Measurements from ENCODE around the gene HSPB3.
"Not testable (repeated sequence)": the region's sequence is repeated elsewhere in the genome, so short reads cannot be mapped to it uniquely, and the experiment has no call there.

Gene HSPB3, protein sequence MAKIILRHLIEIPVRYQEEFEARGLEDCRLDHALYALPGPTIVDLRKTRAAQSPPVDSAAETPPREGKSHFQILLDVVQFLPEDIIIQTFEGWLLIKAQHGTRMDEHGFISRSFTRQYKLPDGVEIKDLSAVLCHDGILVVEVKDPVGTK

DNA sequence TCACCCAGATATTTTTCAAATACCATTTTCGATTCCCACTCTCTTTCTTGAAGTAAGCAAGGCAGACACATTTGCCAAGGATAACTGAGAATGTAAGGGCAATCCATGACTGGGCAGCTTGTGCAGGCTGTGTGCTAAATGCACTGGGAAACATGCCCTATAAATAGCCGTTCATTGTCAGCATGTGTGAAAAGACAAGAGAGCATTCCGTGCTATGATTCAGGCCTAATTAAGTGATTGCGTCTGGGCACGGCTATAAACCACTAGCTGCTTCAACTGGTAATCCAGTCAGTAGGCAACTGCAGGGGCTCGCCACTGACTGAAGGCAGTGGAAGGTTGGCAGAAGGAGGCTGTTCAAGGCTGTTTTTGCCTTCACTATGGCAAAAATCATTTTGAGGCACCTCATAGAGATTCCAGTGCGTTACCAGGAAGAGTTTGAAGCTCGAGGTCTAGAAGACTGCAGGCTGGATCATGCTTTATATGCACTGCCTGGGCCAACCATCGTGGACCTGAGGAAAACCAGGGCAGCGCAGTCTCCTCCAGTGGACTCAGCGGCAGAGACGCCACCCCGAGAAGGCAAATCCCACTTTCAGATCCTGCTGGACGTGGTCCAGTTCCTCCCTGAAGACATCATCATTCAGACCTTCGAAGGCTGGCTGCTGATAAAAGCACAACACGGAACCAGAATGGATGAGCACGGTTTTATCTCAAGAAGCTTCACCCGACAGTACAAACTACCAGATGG lies at the start of gene HSPB3:
TSS of gene HSPB3 (plus strand) at position 287 of the 745 bp plus-strand sequence. CDS start at position 378, 91 bp downstream.
- TF ChIP-seq, protein P1, sequence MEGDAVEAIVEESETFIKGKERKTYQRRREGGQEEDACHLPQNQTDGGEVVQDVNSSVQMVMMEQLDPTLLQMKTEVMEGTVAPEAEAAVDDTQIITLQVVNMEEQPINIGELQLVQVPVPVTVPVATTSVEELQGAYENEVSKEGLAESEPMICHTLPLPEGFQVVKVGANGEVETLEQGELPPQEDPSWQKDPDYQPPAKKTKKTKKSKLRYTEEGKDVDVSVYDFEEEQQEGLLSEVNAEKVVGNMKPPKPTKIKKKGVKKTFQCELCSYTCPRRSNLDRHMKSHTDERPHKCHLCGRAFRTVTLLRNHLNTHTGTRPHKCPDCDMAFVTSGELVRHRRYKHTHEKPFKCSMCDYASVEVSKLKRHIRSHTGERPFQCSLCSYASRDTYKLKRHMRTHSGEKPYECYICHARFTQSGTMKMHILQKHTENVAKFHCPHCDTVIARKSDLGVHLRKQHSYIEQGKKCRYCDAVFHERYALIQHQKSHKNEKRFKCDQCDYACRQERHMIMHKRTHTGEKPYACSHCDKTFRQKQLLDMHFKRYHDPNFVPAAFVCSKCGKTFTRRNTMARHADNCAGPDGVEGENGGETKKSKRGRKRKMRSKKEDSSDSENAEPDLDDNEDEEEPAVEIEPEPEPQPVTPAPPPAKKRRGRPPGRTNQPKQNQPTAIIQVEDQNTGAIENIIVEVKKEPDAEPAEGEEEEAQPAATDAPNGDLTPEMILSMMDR (IDR thresholded peaks at IDR 0.05; ENCODE audit: low read depth, low read length), result no peak
- no peak within 1 kb of the TSS for H3K4me3 ChIP-seq (ENCODE audit: low read depth, low read length)
- in situ Hi-C loops (cut with HindIII; ENCODE audit: low sequenced_read_pairs), result no loop called here
- DNase-seq (ENCODE audit: low read depth, low spot score), result peak; percentile 23

DNA sequence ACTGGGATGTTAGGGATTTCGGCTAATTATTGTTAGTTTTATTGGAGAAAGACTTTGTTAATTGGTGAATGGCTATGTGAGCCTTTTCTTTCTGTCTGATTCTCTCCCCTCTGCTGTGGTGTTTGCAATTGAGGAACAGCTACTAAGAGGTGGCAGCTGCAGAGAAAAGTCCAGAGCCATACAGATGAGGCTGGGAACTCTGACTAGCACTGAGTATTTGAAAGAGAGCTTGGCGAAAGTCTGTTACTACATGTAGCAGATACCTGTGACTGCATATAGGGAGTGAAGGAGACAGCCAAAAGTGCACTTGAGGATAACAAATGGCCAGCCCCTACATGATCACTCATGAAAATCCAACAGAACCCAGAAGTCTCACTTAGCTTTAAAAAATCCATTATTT lies 44.3 kb upstream of the HSPB3 start:
- H3K4me3 ChIP-seq (ENCODE audit: low read depth, low read length), result no peak overlapping the region
- TF ChIP-seq, protein P1 (IDR thresholded peaks at IDR 0.05; ENCODE audit: low read depth, low read length), result no peak
- in situ Hi-C loops (cut with HindIII; ENCODE audit: low sequenced_read_pairs), result no loop called here
- no peak for DNase-seq (ENCODE audit: low read depth, low spot score)

DNA sequence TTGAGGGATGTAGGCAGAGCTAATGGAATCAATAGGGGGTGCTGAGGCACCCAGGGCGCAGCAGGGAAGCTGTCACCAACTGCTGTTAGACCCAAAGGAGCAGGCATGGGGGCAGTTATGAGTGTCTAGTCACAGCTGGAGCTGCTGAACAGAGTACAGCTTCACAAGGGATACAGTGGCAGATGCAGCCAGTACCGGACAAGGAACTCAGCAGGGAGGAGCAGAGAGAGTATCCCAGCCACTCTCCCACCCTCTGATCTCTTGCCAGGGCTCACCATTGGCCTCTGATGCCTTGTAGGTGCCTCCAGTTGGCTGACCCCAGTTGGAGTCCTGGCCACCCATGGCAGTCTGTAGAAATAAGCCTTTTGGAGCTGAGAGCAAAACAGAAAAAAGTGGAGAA lies 42.6 kb upstream of the HSPB3 start:
- DNase-seq (ENCODE audit: low read depth, low spot score), result no peak
- in situ Hi-C loops (cut with HindIII; ENCODE audit: low sequenced_read_pairs), result no loop called here
- TF ChIP-seq, protein P1 (IDR thresholded peaks at IDR 0.05; ENCODE audit: low read depth, low read length), result no peak
- no peak overlapping the region for H3K4me3 ChIP-seq (ENCODE audit: low read depth, low read length)

DNA sequence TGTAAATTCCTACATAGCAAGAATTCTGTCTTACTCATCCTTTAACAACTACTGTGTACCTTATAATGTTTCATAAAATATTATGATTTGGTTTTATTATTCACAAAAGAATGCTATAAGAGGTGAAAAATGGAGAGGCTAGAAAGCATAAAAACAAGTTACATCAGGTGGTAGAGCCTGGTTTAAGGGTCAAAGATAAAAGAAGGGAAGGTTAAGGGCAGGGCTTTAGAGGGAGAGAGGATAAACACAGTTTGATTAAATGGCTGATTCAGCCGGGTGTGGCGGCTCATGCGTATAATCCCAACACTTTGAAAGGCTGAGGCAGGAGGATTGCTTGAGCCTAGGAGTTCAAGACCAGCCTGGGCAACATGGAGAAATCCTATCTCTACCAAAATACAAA lies 40.4 kb upstream of the HSPB3 start:
- DNase-seq (ENCODE audit: low read depth, low spot score), result no peak
- no peak overlapping the region for H3K4me3 ChIP-seq (ENCODE audit: low read depth, low read length)
- in situ Hi-C loops (cut with HindIII; ENCODE audit: low sequenced_read_pairs), result no loop called here
- TF ChIP-seq, protein P1 (IDR thresholded peaks at IDR 0.05; ENCODE audit: low read depth, low read length), result no peak

DNA sequence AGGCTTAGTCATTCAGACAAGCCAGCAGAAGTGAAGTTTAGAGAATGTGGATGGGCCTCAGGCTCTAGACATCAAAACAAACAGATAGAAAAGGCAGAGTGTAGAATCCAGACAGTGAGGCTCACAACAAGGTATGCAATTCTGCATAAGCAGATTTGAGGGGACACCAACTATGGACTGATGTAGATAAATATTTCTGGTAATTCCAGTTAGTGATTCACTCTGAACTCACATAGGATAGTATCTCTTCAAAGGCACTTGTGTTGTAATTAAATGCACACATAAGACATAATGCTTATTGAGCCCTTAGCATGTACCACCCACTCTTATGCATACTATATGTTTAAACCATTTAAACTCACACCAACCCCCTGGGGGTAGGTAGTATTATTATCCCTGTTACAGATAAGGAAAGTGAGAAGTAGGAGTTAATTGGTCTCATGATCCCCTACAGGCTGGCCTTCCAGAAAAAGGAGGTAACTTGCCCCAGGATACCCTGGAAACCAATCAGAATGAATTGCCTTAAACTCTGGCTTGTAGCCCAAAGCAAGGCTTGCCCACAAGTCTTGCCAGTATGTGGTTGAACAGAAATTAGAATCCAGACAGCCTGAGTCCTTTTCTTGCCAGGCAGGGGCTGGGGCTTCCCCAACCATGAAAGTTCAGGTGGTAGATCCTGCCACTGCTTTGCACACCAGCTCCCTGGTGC lies 39.5 kb upstream of the HSPB3 start:
- TF ChIP-seq, protein P1 (IDR thresholded peaks at IDR 0.05; ENCODE audit: low read depth, low read length), result no peak
- in situ Hi-C loops (cut with HindIII; ENCODE audit: low sequenced_read_pairs), result no loop called here
- DNase-seq (ENCODE audit: low read depth, low spot score), result no peak
- H3K4me3 ChIP-seq (ENCODE audit: low read depth, low read length), result no peak overlapping the region

DNA sequence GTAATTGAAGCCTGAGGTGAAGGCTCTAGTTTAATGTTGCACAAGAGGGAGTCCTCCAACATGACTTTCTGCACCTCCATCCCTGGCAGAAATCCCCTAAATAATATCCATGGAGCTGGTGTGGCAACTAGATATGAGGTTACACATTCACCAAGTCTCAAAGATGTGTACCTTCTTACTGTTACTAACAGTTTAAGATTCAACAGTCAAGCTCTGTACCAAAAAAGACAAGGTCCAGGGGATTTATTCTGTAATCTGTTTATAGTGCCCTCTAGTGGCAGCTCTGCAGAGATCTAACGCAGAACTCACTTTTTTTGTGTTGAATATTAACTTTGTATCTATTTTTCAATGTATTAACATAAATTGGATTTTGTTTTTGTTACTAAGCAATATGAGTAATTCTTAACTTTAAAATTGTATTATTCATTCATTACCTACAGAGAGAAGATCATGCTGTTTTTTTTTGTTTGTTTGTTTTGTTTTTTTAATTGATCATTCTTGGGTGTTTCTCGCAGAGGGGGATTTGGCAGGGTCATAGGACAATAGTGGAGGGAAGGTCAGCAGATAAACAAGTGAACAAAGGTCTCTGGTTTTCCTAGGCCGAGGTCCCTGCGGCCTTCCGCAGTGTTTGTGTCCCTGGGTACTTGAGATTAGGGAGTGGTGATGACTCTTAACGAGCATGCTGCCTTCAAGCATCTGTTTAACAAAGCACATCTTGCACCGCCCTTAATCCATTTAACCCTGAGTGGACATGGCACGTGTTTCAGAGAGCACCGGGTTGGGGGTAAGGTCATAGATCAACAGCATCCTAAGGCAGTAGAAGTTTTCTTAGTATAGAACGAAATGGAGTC lies 35.7 kb upstream of the HSPB3 start:
- TF ChIP-seq, protein P1 (IDR thresholded peaks at IDR 0.05; ENCODE audit: low read depth, low read length), result peak; percentile 71
- DNase-seq (ENCODE audit: low read depth, low spot score), result peak; percentile 64
- in situ Hi-C loops (cut with HindIII; ENCODE audit: low sequenced_read_pairs), result not testable (repeated sequence)

DNA sequence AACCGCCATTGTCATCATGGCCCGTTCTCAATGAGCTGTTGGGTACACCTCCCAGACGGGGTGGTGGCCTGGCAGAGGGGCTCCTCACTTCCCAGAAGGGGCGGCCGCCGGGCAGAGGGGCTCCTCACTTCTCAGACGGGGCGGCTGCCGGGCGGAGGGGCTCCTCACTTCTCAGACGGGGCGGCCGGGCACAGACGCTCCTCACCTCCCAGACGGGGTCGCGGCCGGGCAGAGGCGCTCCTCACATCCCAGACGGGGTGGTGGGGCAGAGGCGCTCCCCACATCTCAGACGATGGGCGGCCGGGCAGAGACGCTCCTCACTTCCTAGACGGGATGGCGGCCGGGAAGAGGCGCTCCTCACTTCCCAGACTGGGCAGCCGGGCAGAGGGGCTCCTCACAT lies 35.0 kb upstream of the HSPB3 start:
- H3K4me3 ChIP-seq (ENCODE audit: low read depth, low read length); in situ Hi-C loops (cut with HindIII; ENCODE audit: low sequenced_read_pairs); DNase-seq (ENCODE audit: low read depth, low spot score): not testable (repeated sequence)

More for the DNA sequence above, 35.7 kb upstream of the HSPB3 start:
- not testable (repeated sequence) for H3K4me3 ChIP-seq (ENCODE audit: low read depth, low read length)
